Activated CD8-positive, alpha-beta memory T cell treated with anti-CD3 and anti-CD28 coated beads, Interleukin-2, amount 50 U/mL, for 24 hours (primary cell): Measurements from ENCODE around the gene KRTCAP2.
"Not testable (repeated sequence)": the region's sequence is repeated elsewhere in the genome, so short reads cannot be mapped to it uniquely, and the experiment has no call there.

Experiments used
- DNase-seq: peaks from one replicate; pipeline ENCODE4 v3.0.0-alpha.2; 2020; ENCODE audit errors: extremely low read depth

The KRTCAP2 gene

GRCh38 chr1:155199792-155200191 lies 26.7 kb upstream of the KRTCAP2 start:
- DNase-seq = no peak

DNA sequence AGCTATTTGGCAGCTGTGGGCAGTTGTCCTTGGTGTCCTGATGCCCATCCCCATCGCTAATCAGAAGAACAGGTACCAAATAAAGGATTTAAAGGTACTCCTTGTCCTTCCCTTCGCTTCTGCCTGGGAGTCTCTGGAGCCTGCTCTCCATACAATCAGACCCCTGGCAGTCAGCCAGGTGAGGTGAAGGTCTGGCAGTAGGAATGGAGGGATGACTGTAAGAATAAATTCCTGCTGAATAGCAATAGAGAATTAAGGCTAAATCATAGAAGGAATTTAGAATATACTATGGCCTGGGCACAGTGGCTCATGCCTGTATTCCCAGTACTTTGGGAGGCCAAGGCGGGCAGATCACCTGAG lies 25.4 kb upstream of the KRTCAP2 start:
- DNase-seq = no peak

- no peak for DNase-seq
Measured at GRCh38 chr1:155197901-155198546, 24.9 kb upstream of the KRTCAP2 start.

- DNase-seq = no peak
Measured at GRCh38 chr1:155196893-155197638, 24.0 kb upstream of the KRTCAP2 start.

GRCh38 chr1:155196103-155196892 lies 23.2 kb upstream of the KRTCAP2 start:
- no peak for DNase-seq

DNA sequence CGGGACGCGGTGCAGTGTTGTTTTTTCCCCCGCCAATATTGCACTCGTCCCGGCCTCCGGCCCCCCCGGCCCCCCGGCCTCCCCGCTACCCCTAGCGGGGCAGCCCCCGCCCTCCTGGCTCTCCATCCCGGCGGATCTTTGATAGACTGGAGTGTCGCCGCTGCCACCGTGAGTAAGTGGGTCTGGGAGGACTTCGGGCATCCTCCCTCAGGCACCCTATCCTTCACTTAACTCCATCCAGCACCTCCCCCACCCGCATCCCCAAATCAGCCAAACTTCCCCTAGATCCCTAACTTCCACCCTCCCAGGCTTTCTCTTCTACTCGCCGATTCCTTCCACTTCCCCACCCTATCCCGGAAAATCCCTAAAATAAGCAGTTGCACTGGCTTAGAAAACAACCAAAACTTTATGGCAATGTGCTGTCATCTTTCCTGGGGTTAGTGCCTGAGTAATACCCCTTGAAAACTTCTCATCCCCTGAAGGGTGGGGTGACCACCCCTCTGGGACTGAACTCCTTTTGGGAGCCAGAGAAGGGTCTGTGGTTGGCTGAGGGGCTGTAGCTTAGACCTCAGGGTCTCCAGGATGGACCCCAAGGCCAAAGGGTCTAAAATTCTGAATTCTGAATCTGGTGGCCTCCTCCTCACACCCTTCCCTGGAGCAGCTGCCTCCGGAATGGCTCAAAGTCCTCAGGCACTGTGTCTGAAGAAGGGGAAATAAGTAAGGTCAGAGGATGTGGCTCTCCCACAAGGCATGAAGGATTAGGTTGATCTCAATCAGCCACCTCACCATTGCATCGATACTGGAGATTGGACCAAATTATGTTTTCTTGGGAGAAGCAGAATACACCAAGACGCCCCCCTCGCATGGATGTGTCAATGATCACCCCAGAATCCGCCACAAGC lies 22.3 kb upstream of the KRTCAP2 start:
- no peak for DNase-seq

- not testable (repeated sequence) for DNase-seq
Measured at GRCh38 chr1:155193991-155194240, 20.8 kb upstream of the KRTCAP2 start.

DNA sequence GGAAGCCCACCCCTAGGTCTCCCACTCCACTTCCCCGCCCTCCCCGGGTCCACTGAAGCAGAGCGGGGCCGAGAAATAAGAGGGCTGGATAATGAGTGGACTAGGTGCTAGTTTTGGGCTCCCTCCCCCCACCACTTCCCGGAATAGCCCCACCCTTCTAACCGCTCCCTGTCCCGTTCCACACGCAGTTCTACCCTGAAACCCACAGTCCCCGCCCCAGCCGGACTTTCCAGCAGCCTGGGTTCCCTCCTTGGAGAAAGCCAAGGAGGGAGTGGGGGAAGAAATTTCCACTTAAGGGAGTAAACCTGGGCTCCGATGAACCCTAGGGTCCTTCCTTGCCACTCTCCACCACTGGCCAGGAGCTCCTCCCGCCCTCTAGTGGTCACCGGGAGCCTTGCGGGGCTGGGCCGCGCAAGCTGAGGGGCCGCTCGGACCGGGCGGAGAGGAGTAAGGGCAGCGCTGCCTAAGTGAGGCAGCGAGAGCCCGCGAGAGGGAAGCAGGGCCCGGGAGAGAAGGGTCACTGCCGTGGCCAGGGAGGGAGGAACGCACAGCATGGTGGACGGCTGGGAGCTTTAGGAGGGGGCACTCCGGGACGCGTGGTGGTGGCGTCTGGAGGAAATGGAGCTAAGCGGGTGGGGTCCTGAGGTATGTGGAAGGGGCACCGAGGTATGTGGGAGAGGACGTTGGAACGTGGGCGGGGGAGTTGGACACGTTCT lies 20.3 kb upstream of the KRTCAP2 start:
- no peak for DNase-seq

DNA sequence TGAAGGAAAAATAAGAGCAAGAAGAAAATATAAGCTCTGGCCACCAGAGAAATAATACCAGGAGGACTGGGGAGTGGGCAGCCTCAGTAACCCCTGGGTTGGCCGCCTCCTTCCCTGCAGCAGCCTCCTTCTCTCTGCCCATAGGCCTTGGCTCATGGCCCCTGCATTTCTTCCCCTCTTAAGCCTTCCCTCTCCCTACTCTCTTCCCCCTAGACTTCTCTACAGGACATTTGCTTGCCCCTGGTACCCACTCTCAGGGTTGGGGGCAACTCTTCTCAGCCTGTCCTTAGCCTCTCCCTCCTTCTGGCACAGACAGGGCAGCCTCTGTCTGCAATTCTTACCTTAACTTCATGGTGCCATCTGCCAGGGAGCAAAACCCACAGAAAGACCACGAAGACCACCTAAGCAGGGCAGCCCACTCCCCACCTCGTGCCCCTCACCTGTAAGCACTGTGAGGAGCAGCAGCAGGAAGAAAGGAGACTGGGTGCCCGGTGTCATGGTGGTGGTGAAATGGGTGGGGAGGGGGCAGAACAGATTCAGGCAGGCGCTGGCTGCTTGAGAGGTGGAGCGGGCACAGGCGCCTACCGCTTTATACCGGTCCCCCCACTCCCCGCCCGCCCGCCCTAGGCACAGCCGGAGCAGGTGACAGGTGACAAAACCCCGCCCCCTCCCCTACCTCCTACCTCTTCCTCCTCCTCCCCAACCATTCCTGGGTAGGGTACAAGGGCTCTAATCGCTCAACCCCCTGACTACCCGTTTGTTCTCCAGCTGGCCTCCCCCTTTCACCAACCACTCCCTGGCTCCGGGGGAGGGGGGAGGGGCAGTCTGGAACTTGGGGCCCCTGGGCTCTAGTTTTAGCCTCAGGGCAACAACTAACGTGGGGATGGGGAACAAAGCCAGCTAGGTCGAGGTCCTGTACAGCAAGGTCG lies 19.5 kb upstream of the KRTCAP2 start:
- no peak for DNase-seq

DNA sequence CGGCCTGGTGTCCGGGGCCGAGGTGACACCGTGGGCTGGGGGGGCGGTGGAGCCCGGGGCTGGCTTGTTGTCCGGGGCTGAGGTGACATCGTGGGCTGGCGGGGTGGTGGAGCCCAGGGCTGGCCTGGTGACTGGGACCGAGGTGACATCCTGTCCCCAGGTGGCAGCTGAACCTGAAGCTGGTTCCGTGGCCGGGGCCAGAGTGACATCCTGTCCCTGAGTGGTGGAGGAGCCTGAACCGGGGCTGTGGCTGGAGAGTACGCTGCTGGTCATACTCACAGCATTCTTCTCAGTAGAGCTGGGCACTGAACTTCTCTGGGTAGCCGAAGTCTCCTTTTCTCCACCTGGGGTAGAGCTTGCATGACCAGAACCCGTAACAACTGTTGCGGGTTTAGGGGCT lies 18.8 kb upstream of the KRTCAP2 start:
- DNase-seq = no peak

DNA sequence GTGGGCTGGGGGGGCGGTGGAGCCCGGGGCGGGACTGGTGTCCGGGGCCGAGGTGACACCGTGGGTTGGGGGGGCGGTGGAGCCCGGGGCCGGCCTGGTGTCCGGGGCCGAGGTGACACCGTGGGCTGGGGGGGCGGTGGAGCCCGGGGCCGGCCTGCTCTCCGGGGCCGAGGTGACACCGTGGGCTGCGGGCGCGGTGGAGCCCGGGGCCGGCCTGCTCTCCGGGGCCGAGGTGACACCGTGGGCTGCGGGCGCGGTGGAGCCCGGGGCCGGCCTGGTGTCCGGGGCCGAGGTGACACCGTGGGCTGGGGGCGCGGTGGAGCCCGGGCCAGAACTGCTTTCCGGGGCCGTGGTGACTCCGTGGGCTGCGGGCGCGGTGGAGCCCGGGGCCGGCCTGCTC lies 16.8 kb upstream of the KRTCAP2 start:
- DNase-seq = not testable (repeated sequence)

DNA sequence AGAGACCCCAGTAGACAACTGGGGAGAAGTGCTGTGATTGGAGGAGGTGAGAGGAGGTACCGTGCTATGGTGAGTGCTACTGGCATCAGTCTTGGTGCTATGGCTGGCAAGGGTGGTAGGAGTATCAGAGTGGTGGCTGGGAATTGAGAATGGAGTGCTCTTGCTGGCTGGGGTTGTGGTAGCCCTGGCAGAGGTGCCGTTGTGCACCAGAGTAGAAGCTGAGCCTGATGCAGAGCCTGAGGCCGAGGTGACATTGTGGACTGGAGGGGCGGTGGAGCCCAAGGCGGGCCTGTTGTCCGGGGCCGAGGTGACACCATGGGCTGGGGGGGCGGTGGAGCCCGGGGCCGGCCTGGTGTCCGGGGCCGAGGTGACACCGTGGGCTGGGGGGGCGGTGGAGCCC lies 15.2 kb upstream of the KRTCAP2 start:
- DNase-seq = no peak

DNA sequence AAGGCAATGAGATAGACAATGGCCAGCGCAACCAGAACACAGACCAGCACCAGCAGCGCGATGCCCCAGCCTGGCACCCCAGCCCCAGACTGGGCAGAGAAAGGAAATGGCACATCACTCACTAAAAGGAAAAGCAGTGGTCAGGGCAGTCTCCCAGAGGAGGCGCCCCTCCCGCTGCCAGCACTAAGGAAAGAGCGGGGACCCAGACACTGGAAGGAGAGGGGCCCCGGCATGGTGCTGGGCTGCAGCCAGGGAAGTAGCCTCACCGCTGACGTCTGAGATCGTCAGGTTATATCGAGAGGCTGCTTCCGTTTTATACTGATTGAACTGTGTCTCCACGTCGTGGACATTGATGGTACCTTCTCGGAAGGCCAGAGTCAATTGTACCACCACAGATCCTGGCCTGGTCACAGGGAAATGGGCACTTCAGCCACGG lies 14.4 kb upstream of the KRTCAP2 start:
- DNase-seq = no peak

DNA sequence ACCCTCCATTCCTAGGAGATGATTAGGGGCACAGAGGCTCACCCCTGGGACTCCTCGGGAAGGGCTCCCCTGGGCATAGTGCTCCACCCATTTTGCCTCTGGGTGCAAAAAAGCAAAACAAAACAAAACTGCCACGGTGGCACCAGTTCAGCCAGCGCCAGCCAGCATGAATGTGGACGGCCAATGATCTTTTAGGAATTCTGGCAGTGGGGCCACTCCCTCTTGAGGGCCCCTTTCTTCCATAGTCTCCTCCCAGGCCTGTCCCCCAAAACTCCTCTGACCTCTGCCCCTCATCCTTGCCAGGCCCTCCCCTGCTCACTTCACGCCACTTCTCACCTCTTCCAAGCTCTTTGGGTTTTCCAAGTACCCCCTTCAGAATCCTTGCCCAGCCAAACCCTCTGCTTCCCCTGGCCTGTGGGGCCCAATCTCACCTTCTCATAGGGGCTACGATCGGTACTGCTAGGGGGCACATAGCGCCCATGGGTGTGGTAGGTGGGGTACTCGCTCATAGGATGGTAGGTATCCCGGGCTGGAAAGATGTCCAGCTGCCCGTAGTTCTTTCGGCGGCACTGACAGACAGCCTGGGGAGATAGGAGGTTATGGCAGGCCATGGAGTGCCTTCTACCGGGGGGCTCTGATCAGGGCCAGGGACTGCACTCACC lies 13.8 kb upstream of the KRTCAP2 start:
- DNase-seq = no peak

- DNase-seq = no peak
Measured at GRCh38 chr1:155186067-155186793, 13.1 kb upstream of the KRTCAP2 start.

DNA sequence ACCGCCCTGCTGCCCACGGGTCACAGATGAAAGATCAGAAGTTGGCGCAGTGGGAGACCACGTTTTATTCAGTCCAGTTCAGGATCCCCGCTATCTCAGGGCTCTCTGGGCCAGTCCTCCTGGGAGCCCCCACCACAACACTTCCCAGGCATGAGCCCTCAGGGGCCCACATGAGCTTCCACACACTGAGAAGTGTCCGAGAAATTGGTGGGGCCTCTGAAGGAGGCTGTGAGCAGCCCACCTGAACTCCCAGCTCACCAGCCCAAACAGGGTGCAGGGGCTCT lies 12.6 kb upstream of the KRTCAP2 start:
- no peak for DNase-seq

DNA sequence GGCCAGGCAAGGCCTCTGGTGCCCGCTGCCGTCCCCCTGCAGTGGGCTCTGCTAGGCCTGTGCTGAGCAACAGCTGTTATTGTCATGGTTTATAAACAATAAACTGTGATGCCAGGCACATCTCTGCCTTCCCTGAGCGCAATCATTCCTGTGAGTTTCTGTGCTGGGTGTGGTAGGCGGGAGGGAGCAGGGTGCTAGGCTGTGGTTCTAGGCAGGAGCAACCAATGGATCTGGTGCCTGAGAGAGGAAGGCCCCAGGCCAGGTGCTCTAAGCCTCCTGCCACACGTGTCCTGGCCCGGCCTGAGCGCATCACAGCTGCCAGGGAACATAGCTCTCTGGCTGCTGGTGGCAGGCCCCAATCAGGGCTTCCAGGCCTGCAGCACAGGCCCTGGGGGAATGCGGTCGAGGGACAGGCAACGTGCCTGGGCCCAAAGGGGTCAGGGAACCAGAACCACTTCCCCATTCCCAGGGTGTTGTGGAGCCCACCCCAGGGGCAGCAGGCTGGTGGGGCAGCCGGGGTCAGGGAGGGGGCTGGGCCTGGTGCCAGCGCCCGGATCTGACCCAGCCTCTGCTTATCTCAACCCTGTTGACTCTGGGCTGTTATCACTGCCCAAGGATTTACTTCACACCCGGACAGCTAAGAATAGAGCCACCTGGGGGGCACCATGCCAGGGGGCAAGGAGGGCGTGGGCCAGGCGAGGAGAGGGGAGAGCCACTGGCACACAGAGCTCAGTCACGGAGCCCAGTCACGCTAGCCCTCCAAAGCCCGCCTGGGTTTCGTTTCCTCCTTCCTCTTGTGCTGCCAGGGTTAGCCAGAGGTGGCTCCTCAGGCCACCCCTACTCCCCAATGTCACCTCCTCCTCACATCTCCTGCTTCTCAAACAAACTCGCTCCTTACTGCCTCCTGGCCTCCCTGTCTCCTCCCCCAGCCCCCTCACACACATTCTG lies 12.0 kb upstream of the KRTCAP2 start:
- DNase-seq = no peak

DNA sequence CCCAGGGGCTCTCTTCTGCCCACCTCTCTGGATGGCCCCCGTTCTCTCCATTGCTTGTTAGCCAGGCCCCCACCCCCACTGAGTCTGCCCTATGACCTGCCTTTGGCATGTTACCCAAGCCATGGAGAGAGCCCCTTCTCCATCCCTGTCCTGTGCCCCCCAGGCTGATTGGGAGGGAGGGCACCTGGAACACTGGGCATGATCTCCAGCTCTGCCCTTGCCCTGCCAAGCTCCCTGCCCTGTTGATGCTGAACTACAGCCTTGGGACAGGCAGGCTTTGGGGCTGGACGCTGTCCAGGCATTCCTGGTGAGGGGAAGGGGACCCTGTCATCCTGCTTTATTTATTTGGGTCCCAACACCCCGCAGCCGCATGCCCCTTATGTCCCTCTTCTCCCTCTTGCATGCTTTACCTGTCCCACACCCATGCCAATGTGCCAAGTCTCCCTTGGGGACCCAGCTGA lies 11.3 kb upstream of the KRTCAP2 start:
- DNase-seq = no peak
